Measurements from ENCODE around the gene PRXL2C.
"Not testable (repeated sequence)": the region's sequence is repeated elsewhere in the genome, so short reads cannot be mapped to it uniquely, and the experiment has no call there.

PRXL2C gene

GRCh38 chr9:96633579-96633978 is 21.5 kb downstream of the PRXL2C start:
- not testable (repeated sequence) for H3K27me3 ChIP-seq (ENCODE audit: insufficient read depth, poor library complexity, severe bottlenecking); H3K4me3 ChIP-seq (replicated peaks; ENCODE audit: insufficient read depth, low read length); H3K27ac ChIP-seq (replicated peaks); DNase-seq (ENCODE audit: low read depth in 1 of 2, low spot score in 1 of 2)

DNA sequence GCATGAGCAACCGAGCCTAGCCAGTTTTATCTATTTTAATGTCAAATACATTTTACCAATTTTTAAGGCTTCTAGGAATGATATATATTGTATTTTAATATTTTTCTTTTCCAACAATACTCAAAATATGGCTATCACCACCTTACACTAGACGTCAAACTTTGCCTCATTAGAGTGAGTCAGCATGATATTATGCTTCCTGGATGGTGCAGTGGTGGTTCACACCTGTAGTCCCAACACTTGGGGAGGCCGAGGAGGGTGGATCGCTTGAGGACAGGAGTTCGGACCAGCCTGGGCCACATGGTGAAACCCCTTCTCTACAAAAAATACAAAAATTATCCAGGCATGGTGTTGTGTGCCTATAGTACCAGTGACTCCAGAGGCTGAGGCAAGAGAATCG is 28.2 kb downstream of the PRXL2C start:
- Histone ChIP-seq H3K27ac (replicated peaks) (no peak overlapping the region), H3K27me3 (ENCODE audit: insufficient read depth, poor library complexity, severe bottlenecking) (peaks cover 2% of the 10 kb centered on the region), H3K4me3 (replicated peaks; ENCODE audit: insufficient read depth, low read length) (no peak overlapping the region)
- no peak for TF ChIP-seq REST (IDR thresholded peaks at IDR 0.05; ENCODE audit: insufficient replicate concordance, low read depth)
- no peak for TF ChIP-seq POLR2AphosphoS5 (IDR thresholded peaks at IDR 0.05; ENCODE audit: low read depth)
- no peak for TF ChIP-seq CTCF (IDR thresholded peaks at IDR 0.05; ENCODE audit: insufficient read depth, low read length)
- no peak for TF ChIP-seq SPI1 (IDR thresholded peaks at IDR 0.05; ENCODE audit: borderline replicate concordance, low read depth)
- TF ChIP-seq GABPA (IDR thresholded peaks at IDR 0.05; ENCODE audit: low read depth), result no peak
- DNase-seq (ENCODE audit: low read depth in 1 of 2, low spot score in 1 of 2), result no peak

GRCh38 chr9:96621618-96622017 is 33.5 kb downstream of the PRXL2C start:
- no peak for DNase-seq (ENCODE audit: low read depth in 1 of 2, low spot score in 1 of 2)
- Histone ChIP-seq H3K4me3 (replicated peaks; ENCODE audit: insufficient read depth, low read length) (no peak overlapping the region), H3K27me3 (ENCODE audit: insufficient read depth, poor library complexity, severe bottlenecking) (peaks cover 27% of the 10 kb centered on the region), H3K27ac (replicated peaks) (no peak overlapping the region)
- no peak for TF ChIP-seq REST (IDR thresholded peaks at IDR 0.05; ENCODE audit: insufficient replicate concordance, low read depth)
- TF ChIP-seq POLR2AphosphoS5 (IDR thresholded peaks at IDR 0.05; ENCODE audit: low read depth), result no peak
- no peak for TF ChIP-seq CTCF (IDR thresholded peaks at IDR 0.05; ENCODE audit: insufficient read depth, low read length)
- TF ChIP-seq SPI1 (IDR thresholded peaks at IDR 0.05; ENCODE audit: borderline replicate concordance, low read depth), result no peak
- TF ChIP-seq GABPA (IDR thresholded peaks at IDR 0.05; ENCODE audit: low read depth), result no peak

- no peak for TF ChIP-seq CTCF (IDR thresholded peaks at IDR 0.05; ENCODE audit: insufficient read depth, low read length)
- TF ChIP-seq REST (IDR thresholded peaks at IDR 0.05; ENCODE audit: insufficient replicate concordance, low read depth), result no peak
- TF ChIP-seq POLR2AphosphoS5 (IDR thresholded peaks at IDR 0.05; ENCODE audit: low read depth), result no peak
- TF ChIP-seq GABPA (IDR thresholded peaks at IDR 0.05; ENCODE audit: low read depth), result no peak
- no peak for TF ChIP-seq SPI1 (IDR thresholded peaks at IDR 0.05; ENCODE audit: borderline replicate concordance, low read depth)
- no peak for DNase-seq (ENCODE audit: low read depth in 1 of 2, low spot score in 1 of 2)
- H3K4me3 ChIP-seq (replicated peaks; ENCODE audit: insufficient read depth, low read length), result no peak overlapping the region
Measured at GRCh38 chr9:96620832-96621269, 34.3 kb downstream of the PRXL2C start.

More at GRCh38 chr9:96620832-96621269, 34.3 kb downstream of the PRXL2C start:
- H3K27ac ChIP-seq (replicated peaks), result no peak overlapping the region
- H3K27me3 ChIP-seq (ENCODE audit: insufficient read depth, poor library complexity, severe bottlenecking), result peaks cover 27% of the 10 kb centered on the region

Data from HL-60 (cell line).